Upper lobe of left lung (tissue), 6 donors: ENCODE data around the gene ST3GAL2. TPM values are rescaled to one million over a fixed set of nuclear protein-coding genes. Genes with fewer than 3 reads are reported as not detected.
"Not testable (repeated sequence)": the region's sequence is repeated elsewhere in the genome, so short reads cannot be mapped to it uniquely, and the experiment has no call there.

Source experiments
- ATAC-seq, 2 donors: fragments of 200-7000 bp; cut with Tn5 transposase; one replicate each; pipeline ENCODE4 v1.9.1; 2022; ENCODE audit warnings: mild to moderate bottlenecking in 2 of 2, moderate library complexity in 2 of 2; ENCODE audit not compliant: low FRiP score in 2 of 2
- DNase-seq, 2 donors: peaks; one replicate each; pipeline ENCODE4 v3.0.0-alpha.2; 2019 to 2020
- H3K27ac ChIP-seq, 4 donors: fragments of 200-600 bp; sonication (generic); one replicate each; pipeline ENCODE4 v1.5.1; 2016 to 2019
- H3K27me3 ChIP-seq, 4 donors: fragments of 200-600 bp; sonication (generic); one replicate each; pipeline ENCODE4 v1.5.1; 2017 to 2019
- H3K36me3 ChIP-seq, 4 donors: fragments of 200-600 bp; sonication (generic); one replicate each; pipeline ENCODE4 v1.5.1; 2016 to 2019
- H3K4me1 ChIP-seq, 4 donors: fragments of 200-600 bp; sonication (generic); one replicate each; pipeline ENCODE4 v1.5.1; 2018 to 2019
- H3K4me3 ChIP-seq, 4 donors: fragments of 200-600 bp; sonication (generic); one replicate each; pipeline ENCODE4 v1.5.1; 2017 to 2019; ENCODE audit warnings: mild to moderate bottlenecking in 2 of 4, moderate library complexity in 1 of 4
- H3K9me3 ChIP-seq, 4 donors: fragments of 200-600 bp; sonication (generic); one replicate each; pipeline ENCODE4 v1.5.1; 2018 to 2019
- CTCF ChIP-seq, 6 experiments: fragments of 450-650 bp in 4 of 6; fragments of 200-600 bp in 2 of 6; sonication (generic) in 2 of 6; IDR thresholded peaks; one replicate each; pipeline ENCODE4 v1.5.1; 2016 to 2019; ENCODE audit warnings: antibody characterized with exemption in 6 of 6
- EP300 ChIP-seq, 4 donors: sonication (generic); formaldehyde crosslinking; IDR thresholded peaks; one replicate each; pipeline ENCODE4 v1.5.1; 2017; ENCODE audit warnings: antibody characterized with exemption in 4 of 4, control low read depth in 2 of 4
- POLR2A ChIP-seq, 4 donors: fragments of 450-650 bp; IDR thresholded peaks; one replicate each; pipeline ENCODE4 v1.5.1; 2016 to 2017; ENCODE audit warnings: antibody characterized with exemption in 4 of 4, mild to moderate bottlenecking in 2 of 4
- POLR2AphosphoS5 ChIP-seq, 2 donors: sonication (generic); formaldehyde crosslinking; IDR thresholded peaks; one replicate each; pipeline ENCODE4 v1.5.1; 2017; ENCODE audit warnings: antibody characterized with exemption in 2 of 2
- WGBS, 2 donors: methylation state at CpG; one replicate each; pipeline ENCODE4 v1.1.5; 2017 to 2018; 5-methylcytosine and 5-hydroxymethylcytosine counted together
- total RNA-seq, 6 donors: library from RNA; depleted of rRNA in 4 of 6; stranded (reverse); fragments of >200 nt in 4 of 6; gene quantifications; one replicate each; pipeline versions ENCODE4 v1.1.0 to v1.2.1, GENCODE V29; 2016 to 2021
- donor health status: DM: no; HTN: no; CAD: no; lungs with moderate emphysema.
- donor health status: DM: no; HTN: yes; CAD: no; lungs with severe emphysema.

ST3GAL2 gene
- total RNA-seq, 6 donors from 2014 or later = 12.5 to 50.3 (median 26.1) TPM

GRCh38 chr16:70453892-70454221 lies 15.0 kb upstream of the ST3GAL2 start:
- DNase-seq (no peak), ATAC-seq (peak in 1 of 2 donors; percentile 51)
- Histone ChIP-seq H3K27me3 (no peaks in the 10 kb centered on the region), H3K9me3 (no peaks in the 10 kb centered on the region), H3K4me1 (peaks cover 6 to 22% (median 13%) of the 10 kb centered on the region in 4 donors), H3K36me3 (no peaks in the 10 kb centered on the region), H3K27ac (peak overlapping the region; percentile 91 to 100 (median 97)), H3K4me3 (peak overlapping the region; percentile 83 to 99 (median 89))
- 0% methylated on average over 8 of the region's 8 CpGs for WGBS, 2 donors
- TF ChIP-seq EP300 (IDR thresholded peaks at IDR 0.05) (no peak), CTCF (IDR thresholded peaks at IDR 0.05) (no peak), POLR2A (IDR thresholded peaks at IDR 0.05) (no peak), POLR2AphosphoS5 (IDR thresholded peaks at IDR 0.05) (no peak)

- DNase-seq = no peak
- TF ChIP-seq POLR2AphosphoS5 (IDR thresholded peaks at IDR 0.05) (no peak), EP300 (IDR thresholded peaks at IDR 0.05) (no peak), CTCF (IDR thresholded peaks at IDR 0.05) (no peak), POLR2A (IDR thresholded peaks at IDR 0.05) (no peak)
- Histone ChIP-seq H3K9me3 (no peaks in the 10 kb centered on the region), H3K27ac (peak overlapping the region in 2 of 4 donors; percentile 98 to 100), H3K4me1 (peaks cover 6 to 22% (median 13%) of the 10 kb centered on the region in 4 donors), H3K4me3 (peak overlapping the region in 3 of 4 donors; percentile 83 to 89 (median 89)), H3K36me3 (no peaks in the 10 kb centered on the region), H3K27me3 (no peaks in the 10 kb centered on the region)
- ATAC-seq = no peak
- 95% methylated on average over 11 of the region's 11 CpGs for WGBS, 2 donors
Measured at GRCh38 chr16:70453117-70453891, 14.4 kb upstream of the ST3GAL2 start.

GRCh38 chr16:70451004-70451340 lies 12.1 kb upstream of the ST3GAL2 start:
- H3K36me3 ChIP-seq, H3K27ac ChIP-seq, H3K9me3 ChIP-seq, H3K4me3 ChIP-seq, H3K27me3 ChIP-seq, ATAC-seq: not testable (repeated sequence)
- 69 to 73% methylated on average over 3 to 4 of the region's 25 CpGs for WGBS, 2 donors
- peak in 1 of 2 donors; percentile 79 for DNase-seq
- peaks cover 6 to 17% (median 12%) of the 10 kb centered on the region in 4 donors for H3K4me1 ChIP-seq

GRCh38 chr16:70450142-70451003 lies 11.5 kb upstream of the ST3GAL2 start:
- H3K9me3 ChIP-seq, H3K27ac ChIP-seq, H3K4me3 ChIP-seq, H3K36me3 ChIP-seq, ATAC-seq, H3K27me3 ChIP-seq: not testable (repeated sequence)
- H3K4me1 ChIP-seq = peaks cover 6 to 11% (median 9%) of the 10 kb centered on the region in 4 donors
- WGBS, 2 donors = 81 to 84% methylated on average over 14 to 25 of the region's 37 CpGs
- peak in 1 of 2 donors; percentile 80 for DNase-seq

DNA sequence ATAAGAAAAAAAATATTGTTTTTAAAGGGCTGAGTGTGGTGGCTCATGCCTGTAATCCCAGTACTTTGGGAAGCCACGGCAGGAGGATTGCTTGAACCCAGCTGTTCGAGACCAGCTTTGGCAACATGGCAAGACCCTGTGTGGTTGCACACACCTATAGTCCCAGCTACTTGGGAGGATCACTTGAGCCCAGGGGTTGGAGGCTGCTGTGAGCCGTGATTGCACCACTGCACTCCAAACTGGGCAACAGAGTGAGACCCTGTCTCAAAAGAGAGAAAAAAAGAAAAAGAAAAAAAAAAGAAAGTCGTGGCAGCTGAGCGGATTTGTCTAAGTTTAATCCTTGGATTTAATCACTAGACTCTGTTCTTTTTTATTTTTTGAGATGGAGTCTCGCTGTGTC lies 9.2 kb upstream of the ST3GAL2 start:
- Histone ChIP-seq H3K9me3 (no peaks in the 10 kb centered on the region), H3K36me3 (no peaks in the 10 kb centered on the region), H3K27ac (no peak overlapping the region), H3K4me1 (no peaks in the 10 kb centered on the region), H3K27me3 (no peaks in the 10 kb centered on the region), H3K4me3 (no peak overlapping the region)
- DNase-seq (no peak), ATAC-seq (no peak)
- 85 to 95% methylated on average over 6 of the region's 6 CpGs for WGBS, 2 donors
- TF ChIP-seq EP300 (IDR thresholded peaks at IDR 0.05) (no peak), POLR2AphosphoS5 (IDR thresholded peaks at IDR 0.05) (no peak), POLR2A (IDR thresholded peaks at IDR 0.05) (no peak), CTCF (IDR thresholded peaks at IDR 0.05) (no peak)
